Endodermal cell (in vitro differentiated cells): ENCODE results near the gene MOV10L1. TPM values are rescaled to one million over a fixed set of nuclear protein-coding genes. Genes with fewer than 3 reads are reported as not detected.

Source experiments
- DNase-seq: peaks from one replicate; pipeline ENCODE4 v3.0.0-alpha.2; 2017
- H3K27ac ChIP-seq: 2 replicates; pipeline ENCODE4 v1.5.1; 2013; ENCODE audit warnings: mild to moderate bottlenecking, low read depth, low read length, moderate library complexity
- H3K27me3 ChIP-seq: 2 replicates; pipeline ENCODE4 v1.6.1; 2013; ENCODE audit warnings: mild to moderate bottlenecking, low read length, moderate library complexity; ENCODE audit not compliant: insufficient read depth, control insufficient read depth, poor library complexity, severe bottlenecking
- H3K36me3 ChIP-seq: 2 replicates; pipeline ENCODE4 v1.7.0; 2013; ENCODE audit warnings: mild to moderate bottlenecking, low read length, moderate library complexity; ENCODE audit not compliant: control insufficient read depth, insufficient read depth
- H3K4me1 ChIP-seq: one replicate; pipeline ENCODE4 v1.7.0; 2013; ENCODE audit warnings: low read length; ENCODE audit not compliant: control insufficient read depth, insufficient read depth
- H3K4me3 ChIP-seq: 2 replicates; pipeline ENCODE4 v1.5.1; 2013; ENCODE audit warnings: mild to moderate bottlenecking, low read length, moderate library complexity
- H3K9ac ChIP-seq: 2 replicates; pipeline ENCODE4 v1.6.1; 2013; ENCODE audit warnings: mild to moderate bottlenecking, low read length, moderate library complexity; ENCODE audit not compliant: poor library complexity, severe bottlenecking; ENCODE audit errors: extremely low read depth
- H3K9me3 ChIP-seq: 2 replicates; pipeline ENCODE4 v1.6.1; 2013; ENCODE audit warnings: mild to moderate bottlenecking, low read length, moderate library complexity; ENCODE audit not compliant: control insufficient read depth
- H3K27ac Mint-ChIP-seq: 2 replicates; pipeline ENCODE4 v1.8.0; 2020; ENCODE audit warnings: mixed read lengths
- H3K27me3 Mint-ChIP-seq: 2 replicates; pipeline ENCODE4 v1.8.0; 2021; ENCODE audit warnings: mild to moderate bottlenecking, mixed read lengths; ENCODE audit not compliant: insufficient read depth
- H3K36me3 Mint-ChIP-seq: 2 replicates; pipeline ENCODE4 v1.8.0; 2020; ENCODE audit warnings: low read depth, mixed read lengths
- H3K4me1 Mint-ChIP-seq: 2 replicates; pipeline ENCODE4 v1.8.0; 2020; ENCODE audit warnings: mixed read lengths
- H3K4me3 Mint-ChIP-seq: 2 replicates; pipeline ENCODE4 v1.8.0; 2020; ENCODE audit warnings: mild to moderate bottlenecking, moderate library complexity, mixed read lengths
- H3K9me3 Mint-ChIP-seq: 2 replicates; pipeline ENCODE4 v1.8.0; 2020; ENCODE audit warnings: mild to moderate bottlenecking, mixed read lengths
- WGBS, 2 experiments: methylation state at CpG; one replicate each; pipeline versions ENCODE4 v1.1.5 to v1.1.7; 2013; ENCODE audit warnings: missing lambda C conversion rate in 2 of 2, mixed read lengths in 1 of 2; ENCODE audit not compliant: insufficient coverage in 1 of 2, insufficient read length in 1 of 2; 5-methylcytosine and 5-hydroxymethylcytosine counted together
- total RNA-seq, 2 donors: library from RNA; stranded (reverse); fragmentation: NEBNext Ultra II Directional in 1 of 2; extraction: Animal tissue kit (Norgen Biotek cat#: 25700) in 1 of 2; gene quantifications; 2 replicates in 1 of 2; 3 replicates in 1 of 2; pipeline ENCODE4 v1.2.1, GENCODE V29; 2021
- TF ChIP-seq, protein P1 (sequence below): fragments of 200-600 bp; sonication (generic); conservative IDR thresholded peaks from 2 replicates; pipeline ENCODE4 v1.5.0; 2021; ENCODE audit warnings: antibody characterized with exemption, mild to moderate bottlenecking

The MOV10L1 gene
- total RNA-seq, 2 donors from 2014 or later, result 0.31 TPM; not detected in 1

DNA sequence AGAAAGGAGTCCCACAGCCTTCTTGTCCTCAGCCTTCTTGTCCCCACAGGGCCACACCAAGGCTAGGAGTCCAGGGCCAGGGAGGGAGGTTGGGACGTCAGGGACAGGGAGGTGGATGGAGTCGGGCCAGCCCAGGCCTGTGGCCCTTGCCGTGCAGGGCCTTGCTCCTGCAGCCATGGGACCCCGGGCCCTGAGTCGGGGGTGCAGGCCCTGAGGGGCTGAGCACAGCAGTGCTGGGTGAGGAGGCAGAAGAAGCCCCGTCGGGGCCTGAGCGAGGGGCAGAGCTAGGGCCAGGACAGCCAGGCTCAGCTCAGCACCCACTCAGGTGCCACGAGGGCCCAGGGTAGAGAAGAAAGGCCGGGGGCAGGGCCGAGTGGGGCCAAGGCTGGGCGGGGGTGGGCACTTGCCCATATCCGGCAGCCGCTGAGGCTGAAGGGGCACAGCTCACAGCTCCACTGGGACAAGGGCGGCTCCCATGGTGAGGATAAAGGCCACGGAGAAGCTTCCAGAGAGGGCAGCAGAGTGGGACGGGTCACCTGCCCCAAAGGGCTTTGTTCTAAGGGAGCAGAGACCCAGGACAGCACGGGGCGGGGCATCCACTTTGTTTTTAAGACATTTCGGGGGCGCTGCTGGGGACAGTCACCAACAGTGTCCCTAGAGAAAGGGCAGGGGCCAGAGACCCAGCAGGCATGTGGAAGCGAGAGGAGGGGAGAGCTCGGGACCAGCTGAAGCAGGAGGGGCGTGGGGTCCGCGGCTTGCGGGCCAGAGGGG, 8.2 kb upstream of the MOV10L1 start:
- Mint-ChIP-seq H3K4me1 (peaks cover 5% of the 10 kb centered on the region), H3K4me3 (no peak overlapping the region), H3K9me3 (no peaks in the 10 kb centered on the region), H3K27ac (no peak overlapping the region), H3K36me3 (no peaks in the 10 kb centered on the region), H3K27me3 (no peaks in the 10 kb centered on the region)
- Histone ChIP-seq H3K27ac (no peak overlapping the region), H3K4me3 (no peak overlapping the region), H3K27me3 (no peaks in the 10 kb centered on the region), H3K9me3 (no peaks in the 10 kb centered on the region), H3K4me1 (no peaks in the 10 kb centered on the region), H3K36me3 (no peaks in the 10 kb centered on the region), H3K9ac (no peak overlapping the region)
- WGBS, 2 experiments, result 91 to 92% methylated on average over 13 to 27 of the region's 27 CpGs
- DNase-seq, result peak; percentile 43
- TF ChIP-seq, protein P1, sequence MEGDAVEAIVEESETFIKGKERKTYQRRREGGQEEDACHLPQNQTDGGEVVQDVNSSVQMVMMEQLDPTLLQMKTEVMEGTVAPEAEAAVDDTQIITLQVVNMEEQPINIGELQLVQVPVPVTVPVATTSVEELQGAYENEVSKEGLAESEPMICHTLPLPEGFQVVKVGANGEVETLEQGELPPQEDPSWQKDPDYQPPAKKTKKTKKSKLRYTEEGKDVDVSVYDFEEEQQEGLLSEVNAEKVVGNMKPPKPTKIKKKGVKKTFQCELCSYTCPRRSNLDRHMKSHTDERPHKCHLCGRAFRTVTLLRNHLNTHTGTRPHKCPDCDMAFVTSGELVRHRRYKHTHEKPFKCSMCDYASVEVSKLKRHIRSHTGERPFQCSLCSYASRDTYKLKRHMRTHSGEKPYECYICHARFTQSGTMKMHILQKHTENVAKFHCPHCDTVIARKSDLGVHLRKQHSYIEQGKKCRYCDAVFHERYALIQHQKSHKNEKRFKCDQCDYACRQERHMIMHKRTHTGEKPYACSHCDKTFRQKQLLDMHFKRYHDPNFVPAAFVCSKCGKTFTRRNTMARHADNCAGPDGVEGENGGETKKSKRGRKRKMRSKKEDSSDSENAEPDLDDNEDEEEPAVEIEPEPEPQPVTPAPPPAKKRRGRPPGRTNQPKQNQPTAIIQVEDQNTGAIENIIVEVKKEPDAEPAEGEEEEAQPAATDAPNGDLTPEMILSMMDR, result no peak

DNA sequence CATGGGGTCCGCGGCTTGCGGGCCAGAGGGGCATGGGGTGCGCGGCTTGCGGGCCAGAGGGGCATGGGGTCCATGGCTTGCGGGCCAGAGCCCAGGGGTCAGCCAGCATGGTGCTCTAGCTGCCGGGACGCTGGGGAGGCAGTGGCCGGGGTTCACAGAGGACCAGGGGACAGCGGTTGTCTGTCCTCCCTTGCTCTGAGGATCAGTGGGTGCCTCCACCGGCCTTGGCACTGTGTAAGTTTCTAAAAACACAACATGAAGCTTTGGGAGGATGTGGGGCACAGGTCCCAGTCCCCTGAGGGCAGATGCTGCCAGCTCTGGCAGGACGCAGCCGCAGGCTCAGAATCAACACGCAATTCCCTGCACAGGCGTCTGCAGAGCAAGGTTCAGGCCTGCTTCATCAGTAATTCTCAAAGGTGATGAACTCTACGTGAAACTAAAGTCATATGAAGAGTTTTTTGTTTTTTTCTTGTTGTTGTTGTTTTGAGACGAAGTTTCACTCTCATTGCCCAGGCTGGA, 7.5 kb upstream of the MOV10L1 start:
- Mint-ChIP-seq H3K27me3 (peaks cover 3% of the 10 kb centered on the region), H3K27ac (no peak overlapping the region), H3K9me3 (no peaks in the 10 kb centered on the region), H3K4me3 (no peak overlapping the region), H3K36me3 (no peaks in the 10 kb centered on the region), H3K4me1 (peaks cover 5% of the 10 kb centered on the region)
- no peaks in the 10 kb centered on the region for H3K4me1 ChIP-seq
- H3K9me3 ChIP-seq, result no peaks in the 10 kb centered on the region
- TF ChIP-seq, protein P1, result no peak
- no peak overlapping the region for H3K9ac ChIP-seq
- peak; percentile 31 for DNase-seq
- 92 to 95% methylated on average over 13 to 18 of the region's 18 CpGs for WGBS, 2 experiments
- no peak overlapping the region for H3K27ac ChIP-seq
- no peak overlapping the region for H3K4me3 ChIP-seq
- H3K36me3 ChIP-seq, result no peaks in the 10 kb centered on the region
- H3K27me3 ChIP-seq, result no peaks in the 10 kb centered on the region

DNA sequence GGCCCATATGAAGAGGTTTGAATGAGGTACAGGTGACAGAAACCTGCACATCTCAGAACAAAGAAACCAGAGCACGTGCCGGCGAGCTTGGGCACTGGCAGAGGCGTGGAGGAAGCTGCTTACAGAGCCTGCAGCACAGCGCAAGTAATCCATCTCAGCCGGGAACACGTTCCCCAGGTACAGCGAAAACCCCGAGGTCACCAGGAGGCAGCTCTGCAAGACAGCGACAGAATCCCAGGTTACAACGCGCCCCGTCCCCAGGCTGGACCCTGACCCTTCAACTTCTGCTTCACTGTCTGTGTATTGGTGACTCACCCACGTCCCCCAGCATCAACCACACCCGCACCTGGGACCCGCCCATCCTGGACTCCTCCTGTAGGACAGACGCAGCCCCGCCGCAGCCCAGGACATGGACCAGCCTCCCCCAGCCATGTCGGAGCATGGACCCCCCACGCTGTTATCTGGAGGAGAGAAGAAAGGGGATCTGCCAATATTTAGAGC, 6.8 kb upstream of the MOV10L1 start:
- Mint-ChIP-seq H3K27me3 (peaks cover 7% of the 10 kb centered on the region), H3K36me3 (no peaks in the 10 kb centered on the region), H3K9me3 (no peaks in the 10 kb centered on the region), H3K4me1 (peaks cover 5% of the 10 kb centered on the region), H3K27ac (peak overlapping the region; percentile 52), H3K4me3 (no peak overlapping the region)
- Histone ChIP-seq H3K4me3 (no peak overlapping the region), H3K4me1 (no peaks in the 10 kb centered on the region), H3K36me3 (no peaks in the 10 kb centered on the region), H3K9ac (no peak overlapping the region), H3K27ac (no peak overlapping the region), H3K9me3 (no peaks in the 10 kb centered on the region), H3K27me3 (no peaks in the 10 kb centered on the region)
- DNase-seq, result no peak
- WGBS, 2 experiments, result 94 to 95% methylated on average over 12 to 21 of the region's 21 CpGs
- TF ChIP-seq, protein P1, result no peak
